DOHH2 (cell line): ENCODE data around the gene TENT4A.

Source experiments
- EZH2phosphoT487 ChIP-seq: fragments of 200-600 bp; sonication (generic); IDR thresholded peaks from 2 replicates; pipeline ENCODE4 v1.6.1; 2017; ENCODE audit warnings: borderline replicate concordance, mild to moderate bottlenecking, antibody characterized with exemption, low read length, moderate library complexity, mixed read lengths
- TF ChIP-seq, protein P1 (sequence below): fragments of 200-600 bp; sonication (generic); IDR thresholded peaks from one replicate; pipeline ENCODE4 v1.5.1; 2014; ENCODE audit warnings: antibody characterized with exemption, mild to moderate bottlenecking, low read depth, low read length; ENCODE audit not compliant: poor library complexity, severe bottlenecking

DNA sequence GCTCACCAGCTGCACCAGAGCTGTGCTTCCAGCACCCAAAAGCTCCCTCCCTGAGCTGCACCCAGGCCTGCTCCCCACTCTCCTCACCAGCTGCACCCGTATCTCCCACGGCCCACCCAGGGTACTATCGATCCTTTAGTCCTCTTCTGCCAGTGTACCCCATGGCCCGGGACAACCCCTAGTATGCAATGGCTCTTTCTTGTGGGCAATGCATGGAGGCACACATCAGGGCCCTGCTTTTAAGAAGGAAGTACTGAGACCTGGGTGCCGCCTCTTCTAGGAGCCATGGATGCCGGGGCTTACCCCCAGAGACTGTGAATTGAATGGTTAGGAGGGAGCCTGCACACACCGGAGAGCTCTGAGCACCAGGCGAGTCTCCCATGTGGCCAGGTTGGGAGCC, 49.5 kb downstream of the TENT4A start:
- TF ChIP-seq, protein P1, sequence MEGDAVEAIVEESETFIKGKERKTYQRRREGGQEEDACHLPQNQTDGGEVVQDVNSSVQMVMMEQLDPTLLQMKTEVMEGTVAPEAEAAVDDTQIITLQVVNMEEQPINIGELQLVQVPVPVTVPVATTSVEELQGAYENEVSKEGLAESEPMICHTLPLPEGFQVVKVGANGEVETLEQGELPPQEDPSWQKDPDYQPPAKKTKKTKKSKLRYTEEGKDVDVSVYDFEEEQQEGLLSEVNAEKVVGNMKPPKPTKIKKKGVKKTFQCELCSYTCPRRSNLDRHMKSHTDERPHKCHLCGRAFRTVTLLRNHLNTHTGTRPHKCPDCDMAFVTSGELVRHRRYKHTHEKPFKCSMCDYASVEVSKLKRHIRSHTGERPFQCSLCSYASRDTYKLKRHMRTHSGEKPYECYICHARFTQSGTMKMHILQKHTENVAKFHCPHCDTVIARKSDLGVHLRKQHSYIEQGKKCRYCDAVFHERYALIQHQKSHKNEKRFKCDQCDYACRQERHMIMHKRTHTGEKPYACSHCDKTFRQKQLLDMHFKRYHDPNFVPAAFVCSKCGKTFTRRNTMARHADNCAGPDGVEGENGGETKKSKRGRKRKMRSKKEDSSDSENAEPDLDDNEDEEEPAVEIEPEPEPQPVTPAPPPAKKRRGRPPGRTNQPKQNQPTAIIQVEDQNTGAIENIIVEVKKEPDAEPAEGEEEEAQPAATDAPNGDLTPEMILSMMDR, result no peak
- TF ChIP-seq EZH2phosphoT487, result no peak
